ENCODE data around the gene AP3B1. TPM values are rescaled to one million over a fixed set of nuclear protein-coding genes. Genes with fewer than 3 reads are reported as not detected.

AP3B1 gene
- total and polyA plus RNA-seq, 2 donors (not counting 3 experiments of a cell fraction or from before 2014, with no cell fraction given): 31.6 to 46.7 TPM

GRCh38 chr5:78058625-78059024 is 235.9 kb downstream of the AP3B1 start:
- Histone ChIP-seq H3K9me1 (replicated peaks; ENCODE audit: control insufficient read depth, extremely low read depth, insufficient read depth, low read length) (no peaks in the 10 kb centered on the region), H2AFZ (ENCODE audit: low read depth, low read length) (no peak overlapping the region), H3K9me3 (replicated peaks; ENCODE audit: control insufficient read depth, insufficient read depth, low read length) (no peaks in the 10 kb centered on the region), H3K4me1 (ENCODE audit: control insufficient read depth, extremely low read depth, insufficient read depth, low read length) (peaks cover 20% of the 10 kb centered on the region), H3K36me3 (ENCODE audit: control insufficient read depth in 2 of 2, extremely low read depth in 1 of 2, insufficient read depth in 2 of 2, low read length in 2 of 2) (no peaks in the 10 kb centered on the region), H3K79me2 (ENCODE audit: control insufficient read depth, insufficient read depth, low read length) (no peaks in the 10 kb centered on the region), H3K27me3 (ENCODE audit: control insufficient read depth in 2 of 2, insufficient read depth in 2 of 2, low read length in 2 of 2) (no peaks in the 10 kb centered on the region), H3K4me2 (ENCODE audit: insufficient read depth, low read length) (no peak overlapping the region), H3K27ac (ENCODE audit: insufficient read depth, low read depth, low read length) (no peak overlapping the region), H4K20me1 (replicated peaks; ENCODE audit: control insufficient read depth, extremely low read depth, insufficient read depth, low read length) (no peaks in the 10 kb centered on the region), H3K4me3 (replicated peaks in 1 of 3; ENCODE audit: insufficient read depth in 1 of 3, low read depth in 1 of 3, low read length in 3 of 3) (no peak overlapping the region), H3K9ac (replicated peaks; ENCODE audit: extremely low read depth, insufficient read depth, low read length) (no peak overlapping the region)
- ChIA-PET POLR2A (no interaction called here), CTCF (interaction anchor here (0.9 kb wide), 1 partner anchor 7 kb away, joined by 3 read pairs; no protein-coding TSS in a partner anchor)
- DNase-seq (ENCODE audit: low read depth, low spot score) (no peak), FAIRE-seq (no peak)
- intact Hi-C loops (cut with micrococcal nuclease): loop anchor here (5.0 kb wide), 1 partner anchor 104 kb away; no protein-coding TSS in a partner anchor
- TF ChIP-seq EZH2 (IDR thresholded peaks at IDR 0.05; ENCODE audit: borderline replicate concordance, low read depth, low read length, severe bottlenecking) (no peak), FOS (IDR thresholded peaks at IDR 0.05; ENCODE audit: borderline replicate concordance, insufficient read depth, low read length) (no peak), MYC (IDR thresholded peaks at IDR 0.05; ENCODE audit: low read depth, low read length) (no peak)
- dilution Hi-C loops (cut with MboI; ENCODE audit: extremely low pct_ligation_motif_present, low sequenced_read_pairs): no loop called here
- BruUV-seq (replicated peaks): no TSS peak

- Histone ChIP-seq H3K4me1 (ENCODE audit: control insufficient read depth, extremely low read depth, insufficient read depth, low read length) (peaks cover 20% of the 10 kb centered on the region), H4K20me1 (replicated peaks; ENCODE audit: control insufficient read depth, extremely low read depth, insufficient read depth, low read length) (no peaks in the 10 kb centered on the region), H3K9me3 (replicated peaks; ENCODE audit: control insufficient read depth, insufficient read depth, low read length) (no peaks in the 10 kb centered on the region), H3K4me3 (replicated peaks in 1 of 3; ENCODE audit: insufficient read depth in 1 of 3, low read depth in 1 of 3, low read length in 3 of 3) (peak overlapping the region; percentile 15 to 70 (median 28)), H3K27ac (ENCODE audit: insufficient read depth, low read depth, low read length) (peak overlapping the region; percentile 89), H3K79me2 (ENCODE audit: control insufficient read depth, insufficient read depth, low read length) (no peaks in the 10 kb centered on the region), H3K27me3 (ENCODE audit: control insufficient read depth in 2 of 2, insufficient read depth in 2 of 2, low read length in 2 of 2) (no peaks in the 10 kb centered on the region), H3K36me3 (ENCODE audit: control insufficient read depth in 2 of 2, extremely low read depth in 1 of 2, insufficient read depth in 2 of 2, low read length in 2 of 2) (no peaks in the 10 kb centered on the region), H3K4me2 (ENCODE audit: insufficient read depth, low read length) (peak overlapping the region; percentile 98), H3K9ac (replicated peaks; ENCODE audit: extremely low read depth, insufficient read depth, low read length) (peak overlapping the region; percentile 81), H3K9me1 (replicated peaks; ENCODE audit: control insufficient read depth, extremely low read depth, insufficient read depth, low read length) (no peaks in the 10 kb centered on the region), H2AFZ (ENCODE audit: low read depth, low read length) (peak overlapping the region; percentile 4)
- CTCF ChIA-PET: interaction anchor here (0.5 to 1.2 kb wide), 9 partner anchors 19 to 496 kb away, joined by 3 to 6 read pairs (median 3); no protein-coding TSS in a partner anchor
- TF ChIP-seq POLR2AphosphoS5 (IDR thresholded peaks at IDR 0.05; ENCODE audit: insufficient read depth, low read depth, low read length) (peak; percentile 26), EZH2 (IDR thresholded peaks at IDR 0.05; ENCODE audit: borderline replicate concordance, low read depth, low read length, severe bottlenecking) (no peak), FOS (IDR thresholded peaks at IDR 0.05; ENCODE audit: borderline replicate concordance, insufficient read depth, low read length) (peak; percentile 51), POLR2A (IDR thresholded peaks at IDR 0.05; ENCODE audit: low read depth, low read length) (no peak), MYC (IDR thresholded peaks at IDR 0.05; ENCODE audit: low read depth, low read length) (no peak), GATA2 (IDR thresholded peaks at IDR 0.05; ENCODE audit: insufficient read depth, insufficient read length, low read depth, low read length) (peak; percentile 71), JUN (IDR thresholded peaks at IDR 0.05; ENCODE audit: borderline replicate concordance, insufficient read depth, insufficient read length, low read depth) (no peak)
- TF ChIP-seq, protein P1, sequence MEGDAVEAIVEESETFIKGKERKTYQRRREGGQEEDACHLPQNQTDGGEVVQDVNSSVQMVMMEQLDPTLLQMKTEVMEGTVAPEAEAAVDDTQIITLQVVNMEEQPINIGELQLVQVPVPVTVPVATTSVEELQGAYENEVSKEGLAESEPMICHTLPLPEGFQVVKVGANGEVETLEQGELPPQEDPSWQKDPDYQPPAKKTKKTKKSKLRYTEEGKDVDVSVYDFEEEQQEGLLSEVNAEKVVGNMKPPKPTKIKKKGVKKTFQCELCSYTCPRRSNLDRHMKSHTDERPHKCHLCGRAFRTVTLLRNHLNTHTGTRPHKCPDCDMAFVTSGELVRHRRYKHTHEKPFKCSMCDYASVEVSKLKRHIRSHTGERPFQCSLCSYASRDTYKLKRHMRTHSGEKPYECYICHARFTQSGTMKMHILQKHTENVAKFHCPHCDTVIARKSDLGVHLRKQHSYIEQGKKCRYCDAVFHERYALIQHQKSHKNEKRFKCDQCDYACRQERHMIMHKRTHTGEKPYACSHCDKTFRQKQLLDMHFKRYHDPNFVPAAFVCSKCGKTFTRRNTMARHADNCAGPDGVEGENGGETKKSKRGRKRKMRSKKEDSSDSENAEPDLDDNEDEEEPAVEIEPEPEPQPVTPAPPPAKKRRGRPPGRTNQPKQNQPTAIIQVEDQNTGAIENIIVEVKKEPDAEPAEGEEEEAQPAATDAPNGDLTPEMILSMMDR (IDR thresholded peaks at IDR 0.05; ENCODE audit: extremely low read depth in 1 of 2, insufficient read depth in 1 of 2, low read depth in 1 of 2, low read length in 2 of 2): peak; percentile 34 to 40
- TF ChIP-seq, protein P2, sequence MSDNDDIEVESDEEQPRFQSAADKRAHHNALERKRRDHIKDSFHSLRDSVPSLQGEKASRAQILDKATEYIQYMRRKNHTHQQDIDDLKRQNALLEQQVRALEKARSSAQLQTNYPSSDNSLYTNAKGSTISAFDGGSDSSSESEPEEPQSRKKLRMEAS (IDR thresholded peaks at IDR 0.05; ENCODE audit: insufficient read depth, insufficient read length): no peak
- BruUV-seq (replicated peaks): TSS peak; percentile 98
- peak; percentile 87 for FAIRE-seq
- intact Hi-C loops (cut with micrococcal nuclease) (loop anchor here (2.0 to 5.0 kb wide), 2 partner anchors 105 to 212 kb away; no protein-coding TSS in a partner anchor), dilution Hi-C loops (cut with MboI; ENCODE audit: extremely low pct_ligation_motif_present, low sequenced_read_pairs) (no loop called here)
- DNase-seq (ENCODE audit: low read depth, low spot score): peak; percentile 83
- POLR2A ChIA-PET: no interaction called here
Measured at GRCh38 chr5:78056901-78057514, 237.5 kb downstream of the AP3B1 start.

Measured in endothelial cell of umbilical vein (primary cell).